AG09309 (cell line): ENCODE measurements around the gene JAZF1.
"Not testable (repeated sequence)": the region's sequence is repeated elsewhere in the genome, so short reads cannot be mapped to it uniquely, and the experiment has no call there.

ENCODE experiments used
- DNase-seq: peaks from one replicate; pipeline ENCODE4 v3.0.0-alpha.2; 2010; ENCODE audit warnings: low read depth
- H3K4me3 ChIP-seq: 2 replicates; pipeline ENCODE4 v1.5.1; 2011; ENCODE audit warnings: mild to moderate bottlenecking, low read depth, low read length, moderate library complexity; ENCODE audit not compliant: control insufficient read depth
- TF ChIP-seq, protein P1 (sequence below): IDR thresholded peaks from 2 replicates; pipeline ENCODE4 v1.5.1; 2011; ENCODE audit warnings: mild to moderate bottlenecking, low read depth, low read length, inconsistent platforms; ENCODE audit not compliant: insufficient read depth, control insufficient read depth; ENCODE audit errors: missing control alignments

The JAZF1 gene

DNA sequence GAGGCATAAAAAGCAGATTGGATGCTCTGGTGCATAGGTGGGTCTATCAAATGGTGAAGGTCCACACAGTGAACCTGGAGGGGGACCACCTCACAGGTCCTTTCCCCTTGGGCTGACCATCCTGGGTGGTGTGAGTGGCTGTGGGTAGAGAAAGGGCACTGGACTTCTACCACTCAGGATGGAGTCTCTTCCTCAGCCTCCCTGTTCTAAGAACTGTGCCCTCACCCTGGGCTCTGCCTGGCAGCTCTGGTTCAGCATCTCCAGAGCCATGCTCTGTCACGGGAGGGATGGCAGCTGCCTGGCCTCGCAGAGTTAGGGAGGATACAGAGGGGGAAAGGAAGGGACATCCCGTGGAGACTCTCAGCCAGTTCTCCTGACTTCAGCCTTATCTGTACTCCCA, 318.8 kb downstream of the JAZF1 start:
- TF ChIP-seq, protein P1, sequence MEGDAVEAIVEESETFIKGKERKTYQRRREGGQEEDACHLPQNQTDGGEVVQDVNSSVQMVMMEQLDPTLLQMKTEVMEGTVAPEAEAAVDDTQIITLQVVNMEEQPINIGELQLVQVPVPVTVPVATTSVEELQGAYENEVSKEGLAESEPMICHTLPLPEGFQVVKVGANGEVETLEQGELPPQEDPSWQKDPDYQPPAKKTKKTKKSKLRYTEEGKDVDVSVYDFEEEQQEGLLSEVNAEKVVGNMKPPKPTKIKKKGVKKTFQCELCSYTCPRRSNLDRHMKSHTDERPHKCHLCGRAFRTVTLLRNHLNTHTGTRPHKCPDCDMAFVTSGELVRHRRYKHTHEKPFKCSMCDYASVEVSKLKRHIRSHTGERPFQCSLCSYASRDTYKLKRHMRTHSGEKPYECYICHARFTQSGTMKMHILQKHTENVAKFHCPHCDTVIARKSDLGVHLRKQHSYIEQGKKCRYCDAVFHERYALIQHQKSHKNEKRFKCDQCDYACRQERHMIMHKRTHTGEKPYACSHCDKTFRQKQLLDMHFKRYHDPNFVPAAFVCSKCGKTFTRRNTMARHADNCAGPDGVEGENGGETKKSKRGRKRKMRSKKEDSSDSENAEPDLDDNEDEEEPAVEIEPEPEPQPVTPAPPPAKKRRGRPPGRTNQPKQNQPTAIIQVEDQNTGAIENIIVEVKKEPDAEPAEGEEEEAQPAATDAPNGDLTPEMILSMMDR: no peak
- DNase-seq: no peak
- no peak overlapping the region for H3K4me3 ChIP-seq

DNA sequence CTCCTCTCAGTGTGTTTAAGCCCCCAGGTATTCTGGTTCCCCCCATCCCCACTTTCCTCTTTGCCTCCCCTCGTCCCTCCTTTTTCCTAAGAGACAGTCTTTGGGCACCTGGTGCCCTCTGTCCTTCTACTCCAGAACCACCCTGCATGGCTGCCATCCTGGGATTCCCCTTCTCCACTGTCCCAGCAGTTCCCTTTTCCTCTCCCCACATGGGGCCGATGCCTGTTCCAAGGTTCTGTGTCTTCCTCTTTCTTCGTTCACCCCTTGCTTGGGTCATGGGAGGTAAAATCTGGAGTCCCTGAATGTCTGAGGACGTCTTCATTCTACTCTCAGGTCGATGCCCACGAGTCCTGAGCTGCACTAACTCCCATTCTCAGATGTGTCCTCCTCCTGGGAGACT, 319.8 kb downstream of the JAZF1 start:
- H3K4me3 ChIP-seq: no peak overlapping the region
- DNase-seq: no peak
- TF ChIP-seq, protein P1: no peak

DNA sequence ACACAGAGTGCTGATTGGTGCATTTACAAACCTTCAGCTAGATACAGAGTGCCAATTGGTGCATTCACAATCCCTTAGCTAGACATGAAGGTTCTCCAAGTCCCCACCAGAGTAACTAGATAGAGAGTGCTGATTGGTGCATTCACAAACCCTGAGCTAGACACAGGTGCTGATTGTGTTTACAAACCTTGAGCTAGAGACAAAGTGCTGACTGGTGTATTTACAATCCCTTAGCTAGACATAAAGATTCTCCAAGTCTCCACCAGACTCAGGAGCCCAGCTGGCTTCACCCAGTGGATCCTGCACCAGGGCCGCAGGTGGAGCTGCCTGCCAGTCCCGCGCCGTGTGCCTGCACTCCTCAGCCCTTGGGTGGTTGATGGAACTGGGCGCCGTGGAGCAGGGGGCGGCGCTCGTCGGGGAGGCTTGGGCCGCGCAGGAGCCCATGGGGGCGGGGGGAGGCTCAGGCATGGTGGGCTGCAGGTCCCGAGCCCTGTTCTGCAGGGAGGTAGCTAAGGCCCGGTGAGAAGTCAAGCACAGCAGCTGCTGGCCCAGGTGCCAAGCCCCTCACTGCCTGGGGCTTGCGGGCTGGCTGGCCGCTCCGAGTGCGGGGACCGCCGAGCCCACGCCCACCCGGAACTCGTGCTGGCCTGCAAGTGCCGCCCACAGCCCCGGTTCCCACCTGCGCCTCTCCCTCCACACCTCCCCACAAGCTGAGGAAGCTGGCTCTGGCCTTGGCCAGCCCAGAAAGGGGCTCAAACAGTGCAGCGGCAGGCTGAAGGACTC, 323.7 kb downstream of the JAZF1 start:
- DNase-seq, H3K4me3 ChIP-seq: not testable (repeated sequence)

DNA sequence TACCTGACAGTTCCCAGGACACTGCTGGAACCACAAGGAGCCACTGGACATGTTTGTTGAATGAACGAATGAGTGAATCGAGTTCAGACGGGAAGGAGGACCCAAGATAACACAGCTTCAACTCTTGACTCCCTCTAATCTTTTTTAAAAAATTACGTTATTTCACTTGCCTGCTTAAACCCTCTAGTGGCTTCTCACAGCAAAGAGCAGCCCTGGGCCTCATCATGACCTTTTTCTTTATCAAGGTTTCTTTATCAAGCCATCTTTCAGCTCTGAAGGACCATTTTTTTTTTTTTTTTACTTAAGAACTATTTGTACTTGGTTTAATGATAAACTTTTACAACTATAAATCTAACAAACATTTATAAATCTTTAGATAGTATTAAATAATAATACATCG, 330.1 kb downstream of the JAZF1 start:
- no peak overlapping the region for H3K4me3 ChIP-seq

DNA sequence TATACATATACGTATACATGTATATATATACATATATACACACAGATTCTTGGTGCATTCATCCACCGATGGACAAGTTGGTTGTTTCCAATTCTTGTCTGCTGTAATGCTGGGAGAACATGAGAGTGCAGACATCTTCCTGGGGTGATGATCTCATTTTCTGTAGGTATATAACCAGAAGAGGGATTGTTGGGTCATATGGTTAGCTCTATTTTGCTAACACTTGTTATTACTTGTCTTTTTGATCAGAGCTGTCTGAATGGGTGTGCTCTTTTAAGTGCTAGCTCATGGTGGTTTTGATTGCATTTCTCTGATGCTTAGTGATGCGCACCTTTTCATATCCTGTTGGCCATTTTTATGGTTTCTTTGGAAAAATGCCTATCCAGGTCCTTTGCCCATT, 334.2 kb downstream of the JAZF1 start:
- H3K4me3 ChIP-seq: no peak overlapping the region
- TF ChIP-seq, protein P1: no peak
- DNase-seq: no peak

More for the DNA sequence above, 330.1 kb downstream of the JAZF1 start:
- no peak for DNase-seq
- TF ChIP-seq, protein P1: no peak

DNA sequence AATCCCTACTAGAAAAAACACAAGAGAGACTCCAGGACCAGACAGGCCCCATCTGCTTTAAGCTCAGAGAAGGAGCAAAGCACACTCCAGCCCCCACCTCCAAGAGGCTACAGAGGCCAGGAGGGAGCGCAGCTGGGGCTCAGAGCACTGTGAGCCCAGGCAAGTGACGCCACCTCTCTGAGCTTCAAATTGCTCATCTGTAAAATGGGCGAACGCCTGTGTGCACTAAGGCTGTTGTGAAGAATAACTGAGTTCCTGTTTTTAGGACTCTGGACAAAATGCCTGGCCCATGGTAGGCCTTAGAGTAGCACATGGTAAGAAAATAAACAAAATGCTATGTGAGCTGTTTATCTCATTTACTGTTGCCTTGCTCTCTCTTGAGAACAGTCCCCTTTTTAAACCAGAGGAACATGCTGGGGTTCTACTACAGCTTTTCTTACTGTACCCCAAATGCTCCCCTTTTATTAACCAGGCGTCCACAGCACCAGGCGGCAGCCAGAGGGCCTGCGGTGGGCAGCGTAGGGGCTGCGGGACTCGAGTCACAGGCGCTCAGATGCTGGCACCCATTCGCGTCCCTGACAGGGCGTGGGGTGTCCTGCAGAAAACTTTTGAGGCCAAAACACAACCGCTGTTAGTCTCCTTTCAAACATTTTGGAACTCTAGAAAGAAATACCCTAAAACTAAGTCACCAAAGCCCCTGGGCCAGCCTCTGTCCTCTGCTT, 336.9 kb downstream of the JAZF1 start:
- TF ChIP-seq, protein P1: no peak

DNA sequence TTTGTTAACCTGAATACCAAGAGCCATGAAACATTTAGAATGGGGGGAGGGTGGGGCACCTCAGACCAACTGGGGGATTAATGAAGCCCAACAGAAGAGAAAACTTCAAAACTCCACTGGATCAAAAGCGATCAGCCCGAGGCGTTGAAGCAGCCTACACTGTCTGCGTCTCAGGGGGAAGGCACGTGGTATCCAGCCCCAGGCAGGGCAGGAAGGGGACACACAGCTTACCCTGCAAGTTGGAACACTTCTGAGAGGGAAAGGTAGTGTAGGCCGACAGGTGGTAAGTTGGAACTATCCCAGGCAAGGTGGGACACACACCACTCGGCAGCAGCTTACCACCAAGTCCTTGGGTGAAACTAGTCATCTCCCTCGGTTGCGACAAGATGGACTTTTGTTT, 337.7 kb downstream of the JAZF1 start:
- TF ChIP-seq, protein P1: no peak
- no peak for DNase-seq

More for the DNA sequence above, 336.9 kb downstream of the JAZF1 start:
- no peak for DNase-seq
- no peak overlapping the region for H3K4me3 ChIP-seq

More for the DNA sequence above, 337.7 kb downstream of the JAZF1 start:
- no peak overlapping the region for H3K4me3 ChIP-seq
